ENCODE results near the gene SLC45A1. TPM values are rescaled to one million over a fixed set of nuclear protein-coding genes. Genes with fewer than 3 reads are reported as not detected.

Gene SLC45A1
- total RNA-seq, 1 experiment from 2014 or later: not detected

GRCh38 chr1:8335246-8335645 lies 17.3 kb downstream of the SLC45A1 start:
- DNase-seq (ENCODE audit: low read depth): no peak

- no peak for DNase-seq (ENCODE audit: low read depth)
Measured at GRCh38 chr1:8337776-8338525, 20.0 kb downstream of the SLC45A1 start.

DNA sequence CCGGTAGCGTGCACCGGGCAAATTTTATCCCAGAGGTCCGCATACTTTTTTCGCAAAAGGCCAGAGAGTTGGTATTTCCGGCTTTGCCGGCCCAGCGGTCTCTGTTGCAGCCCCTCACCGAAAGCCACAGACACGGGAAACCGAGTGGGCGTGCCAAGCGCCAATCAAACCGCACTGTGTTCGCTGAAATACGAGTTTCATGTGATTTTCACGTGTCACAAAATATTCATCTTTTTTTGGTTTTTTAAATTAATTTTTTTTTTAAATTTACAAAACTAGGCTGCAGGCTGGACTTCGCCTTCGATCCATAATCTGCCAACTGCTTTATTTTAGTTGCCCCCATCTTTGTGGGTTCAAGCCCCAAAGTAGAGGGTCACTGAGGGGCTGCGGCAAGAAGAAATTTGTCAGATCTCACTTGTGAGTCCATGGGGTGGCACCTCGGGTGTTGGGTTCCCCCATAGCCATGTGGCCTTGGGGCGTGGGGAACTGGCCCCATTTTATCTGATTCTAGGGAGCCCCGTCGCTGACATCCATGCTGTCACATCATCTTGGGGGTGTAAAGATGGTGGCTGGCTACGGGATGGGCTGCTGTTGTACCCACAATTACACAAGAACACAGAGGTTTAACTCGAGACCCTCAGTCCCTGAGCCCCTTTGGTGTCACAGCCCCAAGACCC lies 20.8 kb downstream of the SLC45A1 start:
- no peak for DNase-seq (ENCODE audit: low read depth)

- DNase-seq (ENCODE audit: low read depth): no peak
Measured at GRCh38 chr1:8339203-8339600, 21.3 kb downstream of the SLC45A1 start.

- DNase-seq (ENCODE audit: low read depth): no peak
Measured at GRCh38 chr1:8340448-8340847, 22.5 kb downstream of the SLC45A1 start.

DNA sequence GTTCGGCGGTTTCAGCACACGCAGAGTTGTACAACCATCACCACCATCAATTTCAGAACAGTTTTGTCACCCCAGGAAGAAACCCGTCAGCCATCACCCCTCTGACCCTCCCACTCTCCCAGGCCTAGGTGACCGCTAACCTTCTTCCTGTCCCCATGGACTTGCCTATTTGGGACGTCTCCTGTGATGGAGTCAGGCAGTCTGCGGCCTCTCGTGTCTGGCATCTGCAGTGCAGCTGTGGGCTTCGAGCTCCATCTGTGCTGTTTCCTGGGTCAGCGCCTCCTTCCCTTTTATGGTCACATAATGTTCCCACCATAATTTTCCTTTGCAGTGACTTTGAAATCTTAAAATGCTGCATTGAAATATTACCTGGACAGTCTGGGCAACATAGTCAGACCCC lies 24.4 kb downstream of the SLC45A1 start:
- DNase-seq (ENCODE audit: low read depth): no peak

DNA sequence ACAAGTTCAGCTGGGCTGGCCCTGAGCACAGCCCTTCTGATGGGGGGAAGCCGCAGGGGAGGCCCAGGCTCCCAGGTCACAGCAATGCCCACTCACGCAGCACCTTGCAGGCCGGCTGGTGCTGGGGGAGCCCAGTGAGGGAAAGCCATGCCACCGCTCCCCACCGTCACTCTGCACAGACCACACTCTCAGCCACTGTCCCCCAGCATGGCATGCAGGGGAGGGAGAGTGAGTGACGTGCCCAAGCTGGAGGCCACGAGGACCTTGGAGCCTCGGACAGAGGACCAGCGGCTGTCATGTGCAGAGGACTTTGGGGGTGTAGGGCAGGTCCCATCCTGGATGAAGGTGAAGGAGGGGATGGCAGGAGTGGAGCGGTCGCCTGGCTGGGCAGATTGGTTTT lies 25.1 kb downstream of the SLC45A1 start:
- no peak for DNase-seq (ENCODE audit: low read depth)

- DNase-seq (ENCODE audit: low read depth): peak; percentile 90
Measured at GRCh38 chr1:8343464-8344001, 25.6 kb downstream of the SLC45A1 start.

GRCh38 chr1:8344893-8345507 lies 27.1 kb downstream of the SLC45A1 start:
- no peak for DNase-seq (ENCODE audit: low read depth)

DNA sequence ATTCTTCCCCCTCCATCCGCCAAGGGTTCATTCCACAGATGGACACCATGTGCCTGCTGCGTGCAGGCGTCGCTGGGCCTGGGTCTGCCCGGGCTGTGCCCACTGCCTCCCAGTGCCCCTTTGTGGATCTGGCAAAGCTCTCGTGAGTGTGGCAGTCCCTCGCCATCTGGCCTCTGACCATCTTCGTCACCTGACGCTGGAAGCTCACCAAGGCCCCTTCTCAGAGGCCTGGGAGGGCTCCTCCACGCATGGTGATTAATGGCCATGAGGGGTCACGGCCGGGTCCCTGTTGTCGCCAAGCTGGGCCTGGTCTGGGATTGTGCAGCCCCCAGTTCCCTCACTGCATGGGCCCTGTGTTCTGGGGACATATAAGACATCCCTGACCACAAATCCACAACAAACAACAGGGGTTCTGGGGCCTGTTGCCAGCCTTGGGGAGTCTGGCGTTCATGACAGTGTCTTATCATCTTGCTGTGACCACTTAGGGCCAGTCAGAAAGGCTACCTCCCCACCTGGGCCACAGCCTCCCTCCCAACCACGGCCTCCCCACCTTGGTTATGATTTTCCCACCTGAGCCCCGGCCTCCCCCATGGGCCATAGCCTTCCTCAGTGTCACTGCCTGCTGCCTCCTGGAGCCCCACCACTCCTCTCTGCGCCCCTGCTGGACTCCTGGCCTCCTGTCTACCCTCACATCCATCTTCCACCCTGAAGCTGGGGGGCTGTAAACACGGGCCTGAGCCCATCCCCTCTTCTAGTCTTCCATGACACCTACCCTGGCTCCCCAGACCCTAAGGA lies 27.9 kb downstream of the SLC45A1 start:
- DNase-seq (ENCODE audit: low read depth): no peak

DNA sequence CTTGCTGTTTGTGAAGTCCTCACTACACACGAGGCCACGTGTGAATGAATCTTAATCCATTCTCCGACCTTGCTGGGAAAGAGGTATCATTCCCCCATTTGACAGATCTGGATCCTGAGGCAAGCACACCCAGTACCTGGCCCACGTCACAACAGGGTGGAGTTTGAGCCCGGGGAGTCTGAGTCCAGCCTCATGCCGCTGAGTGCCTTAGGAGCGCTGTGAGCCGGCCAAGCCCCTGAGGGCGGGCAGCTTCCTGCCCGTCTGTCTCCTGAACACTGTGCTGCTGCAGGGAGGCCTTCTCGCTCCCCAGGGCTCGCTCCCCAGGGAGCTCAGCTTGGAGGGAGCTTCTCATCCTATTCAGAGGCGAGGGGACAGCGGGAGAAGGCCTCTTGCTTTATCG lies 29.7 kb downstream of the SLC45A1 start:
- DNase-seq (ENCODE audit: low read depth): no peak

DNA sequence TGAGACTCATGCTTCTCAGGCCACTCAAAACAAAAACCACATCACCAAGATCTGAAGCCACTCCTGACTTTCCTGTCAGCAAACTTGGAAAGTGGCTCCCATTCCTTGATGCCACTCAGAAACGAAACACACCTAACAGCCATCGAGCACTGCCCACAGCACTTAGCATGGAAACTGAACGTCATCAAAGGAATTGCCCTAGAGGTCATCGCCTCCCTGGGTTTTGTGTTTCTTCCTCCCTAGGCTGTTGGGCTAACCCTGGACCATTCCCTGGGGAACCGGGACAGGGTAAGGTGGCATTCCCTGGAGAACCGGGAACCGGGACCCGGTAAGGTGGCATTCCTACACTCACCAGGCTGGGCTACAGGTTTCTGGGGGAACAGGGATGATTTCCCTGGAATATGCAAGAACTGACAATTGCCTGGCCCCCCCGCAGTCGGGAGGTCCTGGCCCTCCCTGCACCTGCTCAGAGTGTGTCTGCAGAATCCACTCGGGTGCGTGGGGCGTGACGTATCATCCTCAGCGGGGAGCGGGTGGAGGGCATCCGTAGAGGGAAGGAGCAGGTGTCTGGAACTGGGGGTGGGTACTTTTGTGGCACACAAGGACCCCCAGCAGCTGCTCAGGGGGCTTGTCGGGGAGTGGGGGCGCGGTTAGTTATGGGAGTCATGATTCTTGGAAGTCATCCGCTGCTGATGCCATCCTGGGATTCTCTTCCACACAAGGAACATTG lies 30.3 kb downstream of the SLC45A1 start:
- DNase-seq (ENCODE audit: low read depth): no peak

GRCh38 chr1:8348777-8349472 lies 31.0 kb downstream of the SLC45A1 start:
- peak; percentile 40 for DNase-seq (ENCODE audit: low read depth)

DNA sequence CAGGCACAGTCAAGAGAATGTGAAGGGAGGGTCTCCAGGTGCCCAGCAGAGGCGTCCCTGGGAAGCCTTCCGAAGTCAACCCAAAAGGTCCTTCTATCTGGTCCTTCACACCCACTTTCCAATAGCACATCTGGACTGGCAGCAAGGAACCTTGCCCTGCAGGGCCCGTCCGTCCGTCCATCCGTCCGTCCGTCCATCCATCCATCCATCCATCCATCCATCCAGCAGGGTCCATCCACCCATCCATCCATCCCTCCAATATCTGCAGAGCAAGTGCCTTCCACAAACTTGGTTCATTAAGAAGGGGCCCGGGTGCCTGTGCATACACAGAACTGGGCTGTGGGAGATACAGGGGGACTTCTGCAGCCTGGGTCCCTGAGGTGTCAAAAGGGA lies 31.6 kb downstream of the SLC45A1 start:
- DNase-seq (ENCODE audit: low read depth): no peak

DNA sequence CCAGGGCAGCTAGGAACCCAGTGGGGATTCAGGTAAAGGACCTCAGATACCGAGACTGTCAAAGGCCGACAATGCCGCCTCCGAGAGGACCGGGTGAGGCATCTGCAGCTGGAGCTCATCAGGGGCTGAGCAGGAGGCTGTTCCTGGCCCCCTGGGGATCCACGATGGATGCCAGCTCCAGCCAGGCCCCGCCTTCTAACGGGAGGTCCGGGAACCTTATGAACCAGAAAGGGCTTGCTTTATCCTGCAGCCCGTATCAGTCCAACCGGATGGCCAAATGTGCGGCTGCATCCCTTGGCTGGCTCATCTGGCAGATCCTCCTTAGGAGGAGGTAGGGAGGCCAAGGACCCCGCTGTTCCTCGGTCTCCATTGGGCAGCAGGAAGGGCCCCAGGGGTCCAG lies 32.0 kb downstream of the SLC45A1 start:
- no peak for DNase-seq (ENCODE audit: low read depth)

GRCh38 chr1:8350914-8351684 lies 33.2 kb downstream of the SLC45A1 start:
- DNase-seq (ENCODE audit: low read depth): no peak

DNA sequence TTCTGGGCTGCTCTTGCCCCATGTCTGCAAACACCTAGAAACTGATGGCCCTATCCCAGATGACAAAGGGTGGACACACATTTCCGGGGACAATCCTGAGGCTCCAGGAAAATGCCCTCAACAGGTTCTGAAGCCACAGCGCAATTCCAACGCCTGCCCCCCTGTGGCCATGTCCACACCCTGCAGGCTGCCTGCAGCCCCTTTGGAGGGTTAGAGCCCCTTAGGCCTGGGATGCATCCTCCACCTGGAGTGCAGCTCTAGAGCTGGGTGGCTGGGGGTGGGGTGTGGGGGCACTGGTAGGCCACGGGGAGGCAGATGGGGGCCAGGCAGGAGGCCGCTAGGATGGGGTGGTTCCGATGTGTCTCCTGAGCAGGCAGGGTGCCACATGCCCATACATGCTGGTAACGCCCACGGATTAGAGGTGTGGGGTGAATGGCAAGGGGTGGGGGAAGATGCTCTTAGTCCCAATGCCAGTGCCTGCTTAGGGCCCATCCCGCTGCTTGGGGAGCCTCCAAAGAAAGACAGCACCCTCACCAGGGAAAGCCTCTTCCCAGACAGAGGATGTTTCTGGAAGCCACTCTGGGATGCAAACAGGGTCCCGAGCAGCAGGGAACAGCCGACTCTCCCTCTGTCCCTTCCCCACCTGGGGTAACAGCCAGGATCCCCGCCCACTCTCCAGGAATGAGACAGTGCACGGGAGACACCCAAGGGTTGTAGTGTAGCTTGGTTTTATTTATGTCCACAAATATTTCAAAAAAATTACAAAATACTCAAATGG lies 34.0 kb downstream of the SLC45A1 start:
- DNase-seq (ENCODE audit: low read depth): no peak

DNA sequence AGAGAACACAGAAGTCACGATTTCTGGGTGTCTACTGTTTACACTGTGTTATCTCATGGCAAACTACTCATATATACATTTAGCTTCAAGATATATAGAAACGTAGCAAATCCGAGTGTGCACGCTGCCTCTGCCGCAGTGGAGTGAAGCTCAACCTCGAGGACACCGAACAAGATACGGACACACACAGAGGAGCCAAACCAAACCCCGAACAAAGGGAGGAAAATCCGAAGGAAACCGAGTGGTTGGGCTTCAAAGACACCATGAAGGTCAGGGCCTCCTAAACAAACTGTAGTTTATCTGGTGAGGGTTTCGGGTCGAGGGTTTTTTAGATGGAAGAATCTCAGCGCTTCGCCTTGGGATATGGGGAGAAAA lies 34.5 kb downstream of the SLC45A1 start:
- DNase-seq (ENCODE audit: low read depth): no peak
